Neutrophil (primary cell): ENCODE results near the gene PNKP.

Experiments
- H3K27ac ChIP-seq: fragments of 200-600 bp; sonication (generic); 2 replicates; pipeline ENCODE4 v1.5.1; 2016; ENCODE audit warnings: mild to moderate bottlenecking, moderate library complexity
- H3K27me3 ChIP-seq: fragments of 200-600 bp; sonication (generic); 2 replicates; pipeline ENCODE4 v1.6.0; 2016; ENCODE audit warnings: mild to moderate bottlenecking
- H3K36me3 ChIP-seq: fragments of 200-600 bp; sonication (generic); 2 replicates; pipeline ENCODE4 v1.5.1; 2017
- H3K4me1 ChIP-seq, 2 experiments: fragments of 200-600 bp in 1 of 2; sonication (generic) in 1 of 2; 1 replicate in 1 of 2; 2 replicates in 1 of 2; pipeline versions ENCODE4 v1.5.1 to v1.6.1; 2013 to 2016; ENCODE audit warnings: low read depth in 1 of 2, low read length in 1 of 2, mild to moderate bottlenecking in 1 of 2, moderate library complexity in 1 of 2; ENCODE audit not compliant: control insufficient read depth in 1 of 2, insufficient read depth in 1 of 2
- H3K4me3 ChIP-seq, 2 experiments: fragments of 200-600 bp in 1 of 2; sonication (generic) in 1 of 2; 1 replicate in 1 of 2; 2 replicates in 1 of 2; pipeline ENCODE4 v1.5.1; 2013 to 2016; ENCODE audit warnings: low read depth in 1 of 2, low read length in 1 of 2, mild to moderate bottlenecking in 1 of 2, moderate library complexity in 1 of 2
- H3K9me3 ChIP-seq: fragments of 200-600 bp; sonication (generic); 2 replicates; pipeline ENCODE4 v1.5.1; 2016
- TF ChIP-seq, protein P1 (sequence below): fragments of 200-600 bp; sonication (generic); IDR thresholded peaks from 2 replicates; pipeline ENCODE4 v1.5.1; 2016; ENCODE audit warnings: antibody characterized with exemption

PNKP gene

DNA sequence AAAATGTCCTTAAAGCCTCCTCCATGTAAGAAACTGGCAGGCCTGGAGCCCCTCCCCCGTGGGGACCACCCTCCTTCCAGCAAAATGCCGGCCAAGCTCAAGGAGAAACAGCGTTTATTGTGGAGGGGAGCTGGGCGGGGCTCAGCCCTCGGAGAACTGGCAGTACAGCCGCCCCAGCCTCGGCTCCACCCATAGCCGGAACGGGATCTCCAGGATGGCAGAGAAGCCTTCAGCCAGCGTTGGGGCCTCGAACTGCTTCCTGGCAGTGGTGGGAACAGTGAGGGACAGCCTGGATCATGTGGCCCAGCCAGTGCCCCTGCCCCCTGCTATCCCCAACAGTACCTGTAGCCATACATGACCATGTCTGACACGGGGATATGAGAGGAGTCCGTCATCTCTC lies 6.3 kb downstream of the PNKP start:
- no peak overlapping the region for H3K27ac ChIP-seq
- H3K4me3 ChIP-seq: no peak overlapping the region
- H3K9me3 ChIP-seq: no peaks in the 10 kb centered on the region
- peaks cover 87% of the 10 kb centered on the region for H3K36me3 ChIP-seq
- H3K4me1 ChIP-seq: peaks cover 14 to 18% of the 10 kb centered on the region in 2 experiments
- H3K27me3 ChIP-seq: no peaks in the 10 kb centered on the region
- TF ChIP-seq, protein P1, sequence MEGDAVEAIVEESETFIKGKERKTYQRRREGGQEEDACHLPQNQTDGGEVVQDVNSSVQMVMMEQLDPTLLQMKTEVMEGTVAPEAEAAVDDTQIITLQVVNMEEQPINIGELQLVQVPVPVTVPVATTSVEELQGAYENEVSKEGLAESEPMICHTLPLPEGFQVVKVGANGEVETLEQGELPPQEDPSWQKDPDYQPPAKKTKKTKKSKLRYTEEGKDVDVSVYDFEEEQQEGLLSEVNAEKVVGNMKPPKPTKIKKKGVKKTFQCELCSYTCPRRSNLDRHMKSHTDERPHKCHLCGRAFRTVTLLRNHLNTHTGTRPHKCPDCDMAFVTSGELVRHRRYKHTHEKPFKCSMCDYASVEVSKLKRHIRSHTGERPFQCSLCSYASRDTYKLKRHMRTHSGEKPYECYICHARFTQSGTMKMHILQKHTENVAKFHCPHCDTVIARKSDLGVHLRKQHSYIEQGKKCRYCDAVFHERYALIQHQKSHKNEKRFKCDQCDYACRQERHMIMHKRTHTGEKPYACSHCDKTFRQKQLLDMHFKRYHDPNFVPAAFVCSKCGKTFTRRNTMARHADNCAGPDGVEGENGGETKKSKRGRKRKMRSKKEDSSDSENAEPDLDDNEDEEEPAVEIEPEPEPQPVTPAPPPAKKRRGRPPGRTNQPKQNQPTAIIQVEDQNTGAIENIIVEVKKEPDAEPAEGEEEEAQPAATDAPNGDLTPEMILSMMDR: no peak

DNA sequence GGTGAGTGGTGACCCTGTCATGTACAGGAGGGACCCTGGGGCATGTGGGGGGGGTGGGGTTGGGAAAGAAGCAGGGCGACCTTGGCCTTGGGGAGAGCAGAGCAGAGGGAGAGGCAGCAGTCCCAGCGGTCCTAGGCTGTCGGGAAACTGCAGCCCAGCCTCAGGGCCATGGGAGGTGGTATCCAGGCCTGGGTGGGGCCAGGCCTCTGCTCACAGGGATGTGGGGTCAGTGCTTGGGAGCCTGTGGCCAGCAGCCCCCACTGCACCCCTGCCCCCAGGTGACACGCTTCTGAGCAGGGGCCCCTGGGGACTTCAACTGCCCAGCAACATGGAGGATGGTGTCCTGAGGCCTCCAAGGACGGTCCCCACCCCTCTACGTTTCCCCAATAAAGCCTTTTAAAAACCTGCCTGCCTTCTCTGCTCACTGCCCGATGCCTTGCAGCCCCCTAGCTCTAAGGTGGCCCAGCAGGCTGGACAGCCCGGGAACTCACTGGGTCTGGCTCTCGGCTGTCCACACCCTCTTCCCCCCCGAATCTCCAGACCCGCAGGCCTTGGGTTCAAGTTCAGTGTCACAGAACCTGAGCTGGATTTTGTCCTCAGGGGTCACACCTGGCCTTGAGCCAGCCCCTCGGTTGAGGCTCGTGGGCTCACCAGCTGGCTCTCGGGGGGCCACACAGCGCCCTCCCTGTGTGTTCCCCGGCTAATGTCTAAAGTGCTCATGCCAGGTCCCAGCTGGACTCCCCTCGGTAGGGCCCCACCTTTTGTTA lies 6.9 kb downstream of the PNKP start:
- H3K4me1 ChIP-seq: peaks cover 8 to 12% of the 10 kb centered on the region in 2 experiments

DNA sequence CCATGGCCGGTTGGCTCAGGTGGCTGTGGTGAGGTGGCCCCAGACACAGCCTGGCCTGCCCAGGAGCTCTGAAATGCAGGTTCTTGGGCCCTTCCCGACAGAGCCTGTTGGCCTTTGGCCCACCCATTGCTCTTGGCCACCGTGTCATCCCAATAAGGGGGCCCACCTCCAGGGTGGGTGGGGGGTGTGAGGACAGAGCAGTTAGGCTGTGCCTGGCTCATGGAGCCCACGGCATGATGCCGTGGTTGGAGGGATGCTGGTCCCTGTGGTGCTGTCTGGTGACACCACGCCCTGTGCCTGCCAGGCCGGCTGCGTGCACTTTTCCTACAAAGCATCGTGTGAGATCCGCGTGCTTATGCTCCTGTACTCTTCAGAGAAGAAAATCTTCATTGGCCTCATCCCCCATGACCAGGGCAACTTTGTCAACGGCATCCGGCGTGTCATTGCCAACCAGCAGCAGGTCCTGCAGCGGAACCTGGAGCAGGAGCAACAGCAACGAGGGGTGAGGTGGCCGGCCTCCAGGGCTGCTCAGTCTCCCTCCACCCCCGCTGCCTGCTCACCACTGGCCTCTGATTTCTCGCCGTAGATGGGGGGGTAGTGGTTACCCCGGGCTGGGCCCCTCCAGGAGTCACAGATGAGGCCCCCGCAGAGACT lies 7.6 kb downstream of the PNKP start:
- TF ChIP-seq, protein P1: no peak
- no peaks in the 10 kb centered on the region for H3K9me3 ChIP-seq
- no peaks in the 10 kb centered on the region for H3K27me3 ChIP-seq
- H3K4me1 ChIP-seq: peaks cover 3 to 6% of the 10 kb centered on the region in 2 experiments
- peaks cover 92% of the 10 kb centered on the region for H3K36me3 ChIP-seq
- no peak overlapping the region for H3K27ac ChIP-seq
- H3K4me3 ChIP-seq: no peak overlapping the region

More for the DNA sequence above, 6.9 kb downstream of the PNKP start:
- Histone ChIP-seq H3K27ac (no peak overlapping the region), H3K9me3 (no peaks in the 10 kb centered on the region), H3K4me3 (no peak overlapping the region), H3K36me3 (peaks cover 89% of the 10 kb centered on the region), H3K27me3 (no peaks in the 10 kb centered on the region)
- TF ChIP-seq, protein P1: no peak

DNA sequence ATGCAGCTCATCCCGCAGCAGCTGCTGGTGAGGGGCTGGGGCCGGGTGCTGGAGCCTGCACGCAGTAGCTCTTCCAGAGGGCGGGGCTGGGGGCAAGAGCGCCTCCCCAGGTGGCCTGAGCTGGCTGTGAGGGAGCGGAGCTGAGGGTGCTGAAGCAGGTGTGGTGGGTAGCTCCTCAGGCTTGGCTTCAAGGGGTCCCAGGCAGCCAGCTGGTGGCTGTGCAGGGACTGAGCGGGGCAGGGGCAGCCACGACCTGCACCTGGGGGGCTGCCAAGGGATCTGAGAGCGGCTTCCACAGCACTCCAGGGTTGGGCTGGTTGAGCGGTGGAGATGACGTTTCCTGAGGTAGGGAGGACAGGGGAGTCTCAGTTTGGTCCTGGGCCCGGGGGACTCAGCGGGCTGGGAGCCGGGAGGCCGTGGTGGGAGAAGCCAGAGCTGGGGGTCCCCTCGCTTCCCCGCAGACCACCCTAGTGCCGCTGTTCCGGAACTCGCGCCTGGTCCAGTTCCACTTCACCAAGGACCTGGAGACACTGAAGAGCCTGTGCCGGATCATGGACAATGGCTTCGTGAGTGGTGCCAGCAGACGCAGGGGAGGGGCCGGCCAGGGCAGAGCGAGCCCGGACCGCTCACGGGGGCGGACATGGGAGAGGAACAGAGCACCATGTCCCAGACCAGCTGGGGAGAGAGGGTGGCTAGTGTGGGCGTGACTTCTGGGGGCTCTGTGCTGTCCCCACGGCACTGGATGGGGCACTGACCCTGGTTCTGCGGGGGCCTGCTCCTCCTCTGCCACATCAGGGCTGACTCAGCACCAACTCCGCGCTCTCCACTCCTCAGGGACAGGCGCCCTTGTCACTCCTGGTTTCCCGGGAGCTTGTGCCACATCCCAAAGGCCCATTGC lies 9.0 kb downstream of the PNKP start:
- TF ChIP-seq, protein P1: no peak
- H3K9me3 ChIP-seq: no peaks in the 10 kb centered on the region
- H3K27ac ChIP-seq: no peak overlapping the region
- H3K4me3 ChIP-seq: no peak overlapping the region
- no peaks in the 10 kb centered on the region for H3K27me3 ChIP-seq
- H3K4me1 ChIP-seq: no peaks in the 10 kb centered on the region
- H3K36me3 ChIP-seq: peaks cover 80% of the 10 kb centered on the region

GRCh38 chr19:49857838-49858087 lies 9.6 kb downstream of the PNKP start:
- H3K27ac ChIP-seq: no peak overlapping the region
- TF ChIP-seq, protein P1: no peak
- peaks cover 5% of the 10 kb centered on the region for H3K27me3 ChIP-seq
- H3K9me3 ChIP-seq: no peaks in the 10 kb centered on the region
- H3K4me1 ChIP-seq: no peaks in the 10 kb centered on the region
- H3K4me3 ChIP-seq: no peak overlapping the region
- H3K36me3 ChIP-seq: peaks cover 76% of the 10 kb centered on the region
